ENCODE measurements around the gene HIBCH. TPM values are rescaled to one million over a fixed set of nuclear protein-coding genes. Genes with fewer than 3 reads are reported as not detected.

HIBCH gene
- total RNA-seq, 2 donors from 2014 or later: 30.8 to 46.7 TPM

DNA sequence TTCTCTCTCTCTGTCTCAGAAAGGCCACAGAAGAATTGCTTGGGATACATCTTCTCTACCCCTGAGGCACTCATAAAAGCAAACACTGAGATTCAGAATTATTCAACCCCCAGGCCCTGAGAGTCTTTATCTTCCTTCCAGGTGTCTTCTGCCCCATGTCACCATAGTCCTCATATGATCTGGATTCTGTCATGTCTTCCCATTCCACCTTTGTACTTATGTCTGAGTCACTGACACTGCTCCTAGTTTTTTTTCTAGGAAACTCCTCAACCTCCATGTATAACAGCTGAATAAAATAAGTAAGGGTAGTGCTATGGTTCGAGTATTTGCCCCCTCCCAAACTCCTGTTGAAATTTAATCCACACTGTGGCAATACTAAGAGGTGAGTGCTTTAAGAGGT lies 11.6 kb downstream of the HIBCH start:
- Histone ChIP-seq H3K9me3 (ENCODE audit: control insufficient read depth, low read length) (peaks cover under 1% of the 10 kb centered on the region), H3K9ac (ENCODE audit: extremely low read depth, low read length, poor library complexity, severe bottlenecking) (no peak overlapping the region), H3K4me3 (ENCODE audit: low read length) (no peak overlapping the region), H3K27ac (ENCODE audit: low read depth, low read length) (no peak overlapping the region), H3K4me1 (ENCODE audit: control insufficient read depth, insufficient read depth, low read length) (no peaks in the 10 kb centered on the region), H3K36me3 (ENCODE audit: control insufficient read depth, insufficient read depth, low read length) (peaks cover 35% of the 10 kb centered on the region), H3K27me3 (ENCODE audit: control insufficient read depth, insufficient read depth, low read length, poor library complexity, severe bottlenecking) (no peaks in the 10 kb centered on the region)
- H3K4me1 Mint-ChIP-seq: peaks cover 8% of the 10 kb centered on the region
- H3K27ac Mint-ChIP-seq: no peak overlapping the region
- no peaks in the 10 kb centered on the region for H3K27me3 Mint-ChIP-seq (ENCODE audit: insufficient read depth)
- H3K9me3 Mint-ChIP-seq: no peaks in the 10 kb centered on the region
- TF ChIP-seq, protein P1, sequence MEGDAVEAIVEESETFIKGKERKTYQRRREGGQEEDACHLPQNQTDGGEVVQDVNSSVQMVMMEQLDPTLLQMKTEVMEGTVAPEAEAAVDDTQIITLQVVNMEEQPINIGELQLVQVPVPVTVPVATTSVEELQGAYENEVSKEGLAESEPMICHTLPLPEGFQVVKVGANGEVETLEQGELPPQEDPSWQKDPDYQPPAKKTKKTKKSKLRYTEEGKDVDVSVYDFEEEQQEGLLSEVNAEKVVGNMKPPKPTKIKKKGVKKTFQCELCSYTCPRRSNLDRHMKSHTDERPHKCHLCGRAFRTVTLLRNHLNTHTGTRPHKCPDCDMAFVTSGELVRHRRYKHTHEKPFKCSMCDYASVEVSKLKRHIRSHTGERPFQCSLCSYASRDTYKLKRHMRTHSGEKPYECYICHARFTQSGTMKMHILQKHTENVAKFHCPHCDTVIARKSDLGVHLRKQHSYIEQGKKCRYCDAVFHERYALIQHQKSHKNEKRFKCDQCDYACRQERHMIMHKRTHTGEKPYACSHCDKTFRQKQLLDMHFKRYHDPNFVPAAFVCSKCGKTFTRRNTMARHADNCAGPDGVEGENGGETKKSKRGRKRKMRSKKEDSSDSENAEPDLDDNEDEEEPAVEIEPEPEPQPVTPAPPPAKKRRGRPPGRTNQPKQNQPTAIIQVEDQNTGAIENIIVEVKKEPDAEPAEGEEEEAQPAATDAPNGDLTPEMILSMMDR (conservative IDR thresholded peaks at IDR 0.05): no peak
- H3K36me3 Mint-ChIP-seq (ENCODE audit: low read depth): peaks cover 37% of the 10 kb centered on the region
- H3K4me3 Mint-ChIP-seq: no peak overlapping the region
- DNase-seq: no peak
- 100% methylated on average over 1 of the region's 1 CpG for WGBS, 2 experiments (ENCODE audit: insufficient coverage in 1 of 2, insufficient read length in 1 of 2)

DNA sequence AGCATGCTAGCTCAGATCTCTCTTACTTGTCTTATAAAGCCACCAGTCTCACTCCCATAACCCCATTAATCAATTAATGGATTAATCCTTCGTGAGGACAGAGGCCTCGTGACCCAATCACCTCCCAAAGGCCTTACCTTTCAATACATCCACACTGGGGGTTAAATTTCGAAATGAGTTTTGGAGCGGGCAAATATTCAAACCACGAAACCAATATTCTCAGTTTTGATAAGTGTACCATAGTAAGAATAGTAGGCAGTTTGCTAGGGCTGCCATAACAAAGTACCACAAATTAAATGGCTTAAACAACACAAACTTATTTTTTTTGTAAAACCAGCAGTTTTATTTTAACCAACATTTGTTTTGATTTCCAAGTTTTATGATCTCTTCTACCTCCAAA lies 15.2 kb downstream of the HIBCH start:
- Mint-ChIP-seq H3K27ac (no peak overlapping the region), H3K27me3 (ENCODE audit: insufficient read depth) (no peaks in the 10 kb centered on the region), H3K36me3 (ENCODE audit: low read depth) (peaks cover 55% of the 10 kb centered on the region), H3K4me1 (peaks cover 27% of the 10 kb centered on the region), H3K9me3 (peaks cover 11% of the 10 kb centered on the region), H3K4me3 (no peak overlapping the region)
- no peak overlapping the region for H3K9ac ChIP-seq (ENCODE audit: extremely low read depth, low read length, poor library complexity, severe bottlenecking)
- H3K4me1 ChIP-seq (ENCODE audit: control insufficient read depth, insufficient read depth, low read length): peaks cover 4% of the 10 kb centered on the region
- no peaks in the 10 kb centered on the region for H3K27me3 ChIP-seq (ENCODE audit: control insufficient read depth, insufficient read depth, low read length, poor library complexity, severe bottlenecking)
- H3K4me3 ChIP-seq (ENCODE audit: low read length): no peak overlapping the region
- 99 to 100% methylated on average over 1 to 5 of the region's 5 CpGs for WGBS, 2 experiments (ENCODE audit: insufficient coverage in 1 of 2, insufficient read length in 1 of 2)
- peaks cover 22% of the 10 kb centered on the region for H3K9me3 ChIP-seq (ENCODE audit: control insufficient read depth, low read length)
- TF ChIP-seq, protein P1 (conservative IDR thresholded peaks at IDR 0.05): no peak
- H3K27ac ChIP-seq (ENCODE audit: low read depth, low read length): no peak overlapping the region
- no peak for DNase-seq
- peaks cover 34% of the 10 kb centered on the region for H3K36me3 ChIP-seq (ENCODE audit: control insufficient read depth, insufficient read depth, low read length)

GRCh38 chr2:190303647-190304046 lies 16.0 kb downstream of the HIBCH start:
- Mint-ChIP-seq H3K4me3 (no peak overlapping the region), H3K9me3 (peaks cover 14% of the 10 kb centered on the region), H3K27me3 (ENCODE audit: insufficient read depth) (no peaks in the 10 kb centered on the region), H3K36me3 (ENCODE audit: low read depth) (peaks cover 53% of the 10 kb centered on the region), H3K4me1 (peaks cover 27% of the 10 kb centered on the region), H3K27ac (no peak overlapping the region)
- DNase-seq: no peak
- no peak overlapping the region for H3K4me3 ChIP-seq (ENCODE audit: low read length)
- H3K4me1 ChIP-seq (ENCODE audit: control insufficient read depth, insufficient read depth, low read length): peaks cover 4% of the 10 kb centered on the region
- no peaks in the 10 kb centered on the region for H3K27me3 ChIP-seq (ENCODE audit: control insufficient read depth, insufficient read depth, low read length, poor library complexity, severe bottlenecking)
- H3K9ac ChIP-seq (ENCODE audit: extremely low read depth, low read length, poor library complexity, severe bottlenecking): no peak overlapping the region
- peaks cover 27% of the 10 kb centered on the region for H3K36me3 ChIP-seq (ENCODE audit: control insufficient read depth, insufficient read depth, low read length)
- H3K27ac ChIP-seq (ENCODE audit: low read depth, low read length): no peak overlapping the region
- TF ChIP-seq, protein P1 (conservative IDR thresholded peaks at IDR 0.05): no peak
- H3K9me3 ChIP-seq (ENCODE audit: control insufficient read depth, low read length): peaks cover 24% of the 10 kb centered on the region
